ENCODE measurements around the gene DGKD. TPM values are rescaled to one million over a fixed set of nuclear protein-coding genes. Genes with fewer than 3 reads are reported as not detected.

DGKD gene
- total and polyA plus RNA-seq, 12 donors: 6.8 to 43.8 (median 16.5) TPM

GRCh38 chr2:233326500-233326899, 27.8 kb upstream of the DGKD start:
- Histone ChIP-seq H3K27ac (no peak overlapping the region), H3K4me3 (no peak overlapping the region), H3K36me3 (replicated peaks in 1 of 2) (no peaks in the 10 kb centered on the region), H3K9me3 (replicated peaks in 1 of 3) (no peaks in the 10 kb centered on the region), H3K4me1 (replicated peaks in 1 of 2) (no peaks in the 10 kb centered on the region), H3K27me3 (no peaks in the 10 kb centered on the region)
- WGBS, 4 donors: 80 to 93% (median 88%) methylated on average over 8 of the region's 8 CpGs
- DNase-seq: no peak
- intact Hi-C loops (cut with DNase I): no loop called here
- TF ChIP-seq CTCF (IDR thresholded peaks at IDR 0.05): no peak
- no peak for TF ChIP-seq POLR2A (IDR thresholded peaks at IDR 0.05)

GRCh38 chr2:233328922-233329321, 25.4 kb upstream of the DGKD start:
- TF ChIP-seq POLR2A (IDR thresholded peaks at IDR 0.05): no peak
- no peak for TF ChIP-seq CTCF (IDR thresholded peaks at IDR 0.05)
- no peaks in the 10 kb centered on the region for H3K36me3 ChIP-seq (replicated peaks in 1 of 2)
- DNase-seq: no peak
- no peaks in the 10 kb centered on the region for H3K9me3 ChIP-seq (replicated peaks in 1 of 3)
- H3K27ac ChIP-seq: no peak overlapping the region
- H3K4me1 ChIP-seq (replicated peaks in 1 of 2): peaks cover 0 to 4% of the 10 kb centered on the region in 2 donors
- intact Hi-C loops (cut with DNase I): no loop called here
- H3K27me3 ChIP-seq: no peaks in the 10 kb centered on the region
- WGBS, 4 donors: 76 to 86% (median 80%) methylated on average over 4 of the region's 4 CpGs
- H3K4me3 ChIP-seq: no peak overlapping the region

GRCh38 chr2:233329489-233330135, 24.7 kb upstream of the DGKD start:
- Histone ChIP-seq H3K36me3 (replicated peaks in 1 of 2) (no peaks in the 10 kb centered on the region), H3K4me3 (no peak overlapping the region), H3K27me3 (no peaks in the 10 kb centered on the region), H3K9me3 (replicated peaks in 1 of 3) (no peaks in the 10 kb centered on the region), H3K27ac (no peak overlapping the region), H3K4me1 (replicated peaks in 1 of 2) (peaks cover 0 to 4% of the 10 kb centered on the region in 2 donors)
- 71 to 84% (median 83%) methylated on average over 6 to 7 of the region's 7 CpGs for WGBS, 4 donors
- TF ChIP-seq CTCF (IDR thresholded peaks at IDR 0.05) (no peak), POLR2A (IDR thresholded peaks at IDR 0.05) (no peak)
- intact Hi-C loops (cut with DNase I): no loop called here
- no peak for DNase-seq

GRCh38 chr2:233331536-233331935, 22.8 kb upstream of the DGKD start:
- peak overlapping the region in 2 of 5 donors; percentile 63 to 80 for H3K27ac ChIP-seq
- DNase-seq: peak; percentile 45 to 81 (median 63)
- 63 to 81% (median 74%) methylated on average over 12 to 15 of the region's 15 CpGs for WGBS, 4 donors

More at GRCh38 chr2:233331536-233331935, 22.8 kb upstream of the DGKD start:
- Histone ChIP-seq H3K4me1 (replicated peaks in 1 of 2) (peaks cover 0 to 4% of the 10 kb centered on the region in 2 donors), H3K4me3 (no peak overlapping the region), H3K27me3 (no peaks in the 10 kb centered on the region), H3K36me3 (replicated peaks in 1 of 2) (no peaks in the 10 kb centered on the region), H3K9me3 (replicated peaks in 1 of 3) (no peaks in the 10 kb centered on the region)
- no peak for TF ChIP-seq CTCF (IDR thresholded peaks at IDR 0.05)
- no peak for TF ChIP-seq POLR2A (IDR thresholded peaks at IDR 0.05)
- intact Hi-C loops (cut with DNase I): no loop called here
